Measurements from ENCODE around the gene TAF4.
A peak's percentile ranks its signal among the peaks of the same experiment; 100 is the strongest.

TAF4 gene

DNA sequence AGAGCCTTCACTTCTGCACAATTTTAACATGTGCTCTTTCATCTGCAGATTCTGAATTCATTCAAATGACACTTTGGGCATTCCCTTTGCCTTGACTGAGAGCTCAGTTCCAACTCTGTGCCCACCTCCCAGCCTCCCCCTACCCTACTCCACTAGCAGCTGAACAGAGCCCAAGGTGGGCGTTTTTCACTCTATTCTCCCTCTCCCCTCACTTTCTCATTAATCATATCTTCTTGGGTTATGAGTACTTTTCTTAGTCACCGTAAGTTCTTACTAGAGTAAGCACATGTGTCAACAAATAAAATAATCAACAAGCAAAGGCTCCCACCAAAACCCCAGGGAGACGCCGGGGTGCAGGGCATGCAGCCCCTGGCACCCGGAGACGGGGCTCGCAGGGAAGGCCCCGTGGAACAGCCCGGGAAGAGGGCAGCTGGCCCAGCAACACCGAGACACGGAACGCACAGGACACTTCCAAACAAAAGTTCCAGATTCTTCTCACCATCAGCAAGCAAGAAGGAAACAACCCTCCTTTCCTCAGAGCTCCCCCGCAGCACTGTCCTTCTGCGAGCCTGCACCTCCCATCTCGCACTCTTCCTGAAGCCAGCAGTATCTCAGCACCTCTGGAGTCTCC lies 34.1 kb downstream of the TAF4 start:
- no peaks in the 10 kb centered on the region for H3K36me3 ChIP-seq (ENCODE audit: control insufficient read depth in 4 of 4, insufficient read depth in 4 of 4, low read length in 3 of 4)
- H3K4me1 ChIP-seq (ENCODE audit: control extremely low read depth in 1 of 4, control insufficient read depth in 4 of 4, insufficient read depth in 4 of 4, low read length in 3 of 4), result peaks cover 0 to 37% (median 16%) of the 10 kb centered on the region in 4 experiments
- ChIA-PET POLR2A (no interaction called here), CTCF (interaction anchor here (0.7 to 10.7 kb wide), 2 partner anchors 104 to 125 kb away, joined by 3 to 113 read pairs; no protein-coding TSS in a partner anchor)
- no peak for DNase-seq
- H3K9me3 ChIP-seq (ENCODE audit: control extremely low read depth in 1 of 5, control insufficient read depth in 4 of 5, insufficient read depth in 2 of 5, low read depth in 1 of 5, low read length in 4 of 5), result peaks cover 0 to 7% (median 0%) of the 10 kb centered on the region in 5 experiments
- 98% methylated on average over 10 of the region's 15 CpGs for WGBS (ENCODE audit: insufficient coverage)
- no peak overlapping the region for H3K4me3 ChIP-seq (ENCODE audit: control insufficient read depth in 1 of 7, extremely low read depth in 1 of 7, insufficient read depth in 4 of 7, low read depth in 2 of 7, low read length in 6 of 7)
- H3K27me3 ChIP-seq (replicated peaks in 2 of 5; ENCODE audit: control insufficient read depth in 4 of 5, insufficient read depth in 5 of 5, low read length in 4 of 5), result no peaks in the 10 kb centered on the region
- H3K27ac ChIP-seq (ENCODE audit: insufficient read depth in 1 of 2, low read depth in 1 of 2, low read length in 2 of 2, poor library complexity in 1 of 2, severe bottlenecking in 2 of 2), result no peak overlapping the region

GRCh38 chr20:62030834-62031434 lies 34.7 kb downstream of the TAF4 start:
- ChIA-PET POLR2A (no interaction called here), CTCF (interaction anchor here (1.7 to 10.7 kb wide), 2 partner anchors 11 to 105 kb away, joined by 5 to 113 read pairs; no protein-coding TSS in a partner anchor)
- Histone ChIP-seq H3K36me3 (ENCODE audit: control insufficient read depth in 4 of 4, insufficient read depth in 4 of 4, low read length in 3 of 4) (no peaks in the 10 kb centered on the region), H3K4me1 (ENCODE audit: control extremely low read depth in 1 of 4, control insufficient read depth in 4 of 4, insufficient read depth in 4 of 4, low read length in 3 of 4) (peaks cover 0 to 44% (median 23%) of the 10 kb centered on the region in 4 experiments), H3K4me3 (ENCODE audit: control insufficient read depth in 1 of 7, extremely low read depth in 1 of 7, insufficient read depth in 4 of 7, low read depth in 2 of 7, low read length in 6 of 7) (no peak overlapping the region), H3K27ac (ENCODE audit: insufficient read depth in 1 of 2, low read depth in 1 of 2, low read length in 2 of 2, poor library complexity in 1 of 2, severe bottlenecking in 2 of 2) (peak overlapping the region in 1 of 2 experiments; percentile 3), H3K27me3 (replicated peaks in 2 of 5; ENCODE audit: control insufficient read depth in 4 of 5, insufficient read depth in 5 of 5, low read length in 4 of 5) (no peaks in the 10 kb centered on the region), H3K9me3 (ENCODE audit: control extremely low read depth in 1 of 5, control insufficient read depth in 4 of 5, insufficient read depth in 2 of 5, low read depth in 1 of 5, low read length in 4 of 5) (peaks cover 0 to 3% (median 0%) of the 10 kb centered on the region in 5 experiments)
- DNase-seq, result peak in 2 of 3 donors; percentile 58 to 76
- WGBS (ENCODE audit: insufficient coverage), result 67% methylated on average over 12 of the region's 14 CpGs

GRCh38 chr20:62030357-62030756 lies 35.3 kb downstream of the TAF4 start:
- Histone ChIP-seq H3K36me3 (ENCODE audit: control insufficient read depth in 4 of 4, insufficient read depth in 4 of 4, low read length in 3 of 4) (no peaks in the 10 kb centered on the region), H3K27ac (ENCODE audit: insufficient read depth in 1 of 2, low read depth in 1 of 2, low read length in 2 of 2, poor library complexity in 1 of 2, severe bottlenecking in 2 of 2) (no peak overlapping the region), H3K4me3 (ENCODE audit: control insufficient read depth in 1 of 7, extremely low read depth in 1 of 7, insufficient read depth in 4 of 7, low read depth in 2 of 7, low read length in 6 of 7) (no peak overlapping the region), H3K27me3 (replicated peaks in 2 of 5; ENCODE audit: control insufficient read depth in 4 of 5, insufficient read depth in 5 of 5, low read length in 4 of 5) (no peaks in the 10 kb centered on the region), H3K4me1 (ENCODE audit: control extremely low read depth in 1 of 4, control insufficient read depth in 4 of 4, insufficient read depth in 4 of 4, low read length in 3 of 4) (peaks cover 0 to 49% (median 29%) of the 10 kb centered on the region in 4 experiments), H3K9me3 (ENCODE audit: control extremely low read depth in 1 of 5, control insufficient read depth in 4 of 5, insufficient read depth in 2 of 5, low read depth in 1 of 5, low read length in 4 of 5) (peaks cover 0 to 3% (median 0%) of the 10 kb centered on the region in 5 experiments)
- ChIA-PET POLR2A (no interaction called here), CTCF (interaction anchor here (1.7 to 10.7 kb wide), 2 partner anchors 10 to 106 kb away, joined by 5 to 113 read pairs; no protein-coding TSS in a partner anchor)
- WGBS (ENCODE audit: insufficient coverage), result 95% methylated on average over 8 of the region's 9 CpGs
- no peak for DNase-seq

- no peak overlapping the region for H3K27ac ChIP-seq (ENCODE audit: insufficient read depth in 1 of 2, low read depth in 1 of 2, low read length in 2 of 2, poor library complexity in 1 of 2, severe bottlenecking in 2 of 2)
- WGBS (ENCODE audit: insufficient coverage), result 97% methylated on average over 20 of the region's 20 CpGs
- no peaks in the 10 kb centered on the region for H3K36me3 ChIP-seq (ENCODE audit: control insufficient read depth in 4 of 4, insufficient read depth in 4 of 4, low read length in 3 of 4)
- H3K4me3 ChIP-seq (ENCODE audit: control insufficient read depth in 1 of 7, extremely low read depth in 1 of 7, insufficient read depth in 4 of 7, low read depth in 2 of 7, low read length in 6 of 7), result no peak overlapping the region
- peaks cover 0 to 53% (median 31%) of the 10 kb centered on the region in 4 experiments for H3K4me1 ChIP-seq (ENCODE audit: control extremely low read depth in 1 of 4, control insufficient read depth in 4 of 4, insufficient read depth in 4 of 4, low read length in 3 of 4)
- H3K9me3 ChIP-seq (ENCODE audit: control extremely low read depth in 1 of 5, control insufficient read depth in 4 of 5, insufficient read depth in 2 of 5, low read depth in 1 of 5, low read length in 4 of 5), result no peaks in the 10 kb centered on the region
- DNase-seq, result no peak
- ChIA-PET POLR2A (no interaction called here), CTCF (interaction anchor here (1.7 to 10.7 kb wide), 2 partner anchors 10 to 106 kb away, joined by 5 to 113 read pairs; no protein-coding TSS in a partner anchor)
- H3K27me3 ChIP-seq (replicated peaks in 2 of 5; ENCODE audit: control insufficient read depth in 4 of 5, insufficient read depth in 5 of 5, low read length in 4 of 5), result no peaks in the 10 kb centered on the region
These were observed 35.7 kb downstream of the TAF4 start for GRCh38 chr20:62029949-62030348.

DNA sequence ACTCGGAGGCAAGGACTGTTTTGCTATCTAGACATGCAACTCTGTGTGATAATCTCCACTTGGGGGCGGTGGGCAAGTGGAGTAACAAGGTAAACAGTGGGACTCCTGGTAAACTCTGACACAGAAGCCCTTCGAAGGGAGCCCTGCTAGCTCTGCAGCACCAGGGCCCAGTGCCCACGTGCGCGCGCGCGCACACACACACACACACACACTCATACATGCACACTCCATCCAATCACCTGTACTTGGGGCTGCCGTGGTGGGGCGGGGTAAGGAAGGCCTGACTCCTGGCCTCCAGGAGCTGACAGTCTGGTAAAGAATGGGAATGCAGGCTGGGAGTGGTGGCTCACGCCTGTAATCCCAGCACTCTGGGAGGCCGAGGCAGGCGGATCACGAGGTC lies 36.4 kb downstream of the TAF4 start:
- ChIA-PET CTCF (interaction anchor here (0.8 to 10.7 kb wide), 4 partner anchors 9 to 138 kb away, joined by 3 to 113 read pairs (median 4); no protein-coding TSS in a partner anchor), POLR2A (no interaction called here)
- WGBS (ENCODE audit: insufficient coverage), result 96% methylated on average over 5 of the region's 15 CpGs
- Histone ChIP-seq H3K4me3 (ENCODE audit: control insufficient read depth in 1 of 7, extremely low read depth in 1 of 7, insufficient read depth in 4 of 7, low read depth in 2 of 7, low read length in 6 of 7) (no peak overlapping the region), H3K27me3 (replicated peaks in 2 of 5; ENCODE audit: control insufficient read depth in 4 of 5, insufficient read depth in 5 of 5, low read length in 4 of 5) (no peaks in the 10 kb centered on the region), H3K27ac (ENCODE audit: insufficient read depth in 1 of 2, low read depth in 1 of 2, low read length in 2 of 2, poor library complexity in 1 of 2, severe bottlenecking in 2 of 2) (no peak overlapping the region), H3K9me3 (ENCODE audit: control extremely low read depth in 1 of 5, control insufficient read depth in 4 of 5, insufficient read depth in 2 of 5, low read depth in 1 of 5, low read length in 4 of 5) (no peaks in the 10 kb centered on the region), H3K4me1 (ENCODE audit: control extremely low read depth in 1 of 4, control insufficient read depth in 4 of 4, insufficient read depth in 4 of 4, low read length in 3 of 4) (peaks cover 0 to 57% (median 32%) of the 10 kb centered on the region in 4 experiments), H3K36me3 (ENCODE audit: control insufficient read depth in 4 of 4, insufficient read depth in 4 of 4, low read length in 3 of 4) (peaks cover 0 to under 1% (median 0%) of the 10 kb centered on the region in 4 experiments)
- DNase-seq, result no peak

DNA sequence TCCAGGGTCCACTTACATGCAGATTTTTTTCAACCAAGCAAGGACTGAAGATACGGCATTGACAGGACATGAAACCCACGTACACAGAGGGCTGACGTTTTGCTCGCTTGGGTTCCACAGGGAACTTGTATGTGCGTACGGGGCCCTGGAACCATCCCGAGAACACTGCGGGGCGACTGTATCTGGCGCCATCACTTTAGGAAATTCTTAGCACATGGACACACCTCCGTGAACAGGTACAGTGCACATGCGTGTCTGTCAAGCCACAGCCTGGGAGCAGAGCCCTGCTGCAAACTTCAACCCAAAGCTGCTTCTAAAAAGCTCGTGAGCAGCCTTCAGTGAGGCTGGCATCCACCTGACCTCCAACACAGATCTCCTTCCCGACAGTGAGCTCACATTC lies 37.3 kb downstream of the TAF4 start:
- H3K36me3 ChIP-seq (ENCODE audit: control insufficient read depth in 4 of 4, insufficient read depth in 4 of 4, low read length in 3 of 4), result peaks cover 0 to 3% (median 0%) of the 10 kb centered on the region in 4 experiments
- ChIA-PET CTCF (interaction anchor here (0.8 to 10.7 kb wide), 3 partner anchors 17 to 139 kb away, joined by 3 to 113 read pairs (median 4); no protein-coding TSS in a partner anchor), POLR2A (no interaction called here)
- DNase-seq, result no peak
- no peak overlapping the region for H3K27ac ChIP-seq (ENCODE audit: insufficient read depth in 1 of 2, low read depth in 1 of 2, low read length in 2 of 2, poor library complexity in 1 of 2, severe bottlenecking in 2 of 2)
- no peaks in the 10 kb centered on the region for H3K27me3 ChIP-seq (replicated peaks in 2 of 5; ENCODE audit: control insufficient read depth in 4 of 5, insufficient read depth in 5 of 5, low read length in 4 of 5)
- H3K4me1 ChIP-seq (ENCODE audit: control extremely low read depth in 1 of 4, control insufficient read depth in 4 of 4, insufficient read depth in 4 of 4, low read length in 3 of 4), result peaks cover 0 to 57% (median 32%) of the 10 kb centered on the region in 4 experiments
- WGBS (ENCODE audit: insufficient coverage), result 97% methylated on average over 8 of the region's 14 CpGs
- H3K4me3 ChIP-seq (ENCODE audit: control insufficient read depth in 1 of 7, extremely low read depth in 1 of 7, insufficient read depth in 4 of 7, low read depth in 2 of 7, low read length in 6 of 7), result no peak overlapping the region
- H3K9me3 ChIP-seq (ENCODE audit: control extremely low read depth in 1 of 5, control insufficient read depth in 4 of 5, insufficient read depth in 2 of 5, low read depth in 1 of 5, low read length in 4 of 5), result no peaks in the 10 kb centered on the region

Measured in common myeloid progenitor, CD34-positive (primary cell).